DND-41 (cell line): ENCODE measurements around the gene CEACAM1.

Experiments
- CTCF ChIP-seq: IDR thresholded peaks from 2 replicates; pipeline ENCODE4 v1.5.1; 2012; ENCODE audit warnings: borderline replicate concordance, low read length, moderate library complexity, mild to moderate bottlenecking; ENCODE audit not compliant: poor library complexity, severe bottlenecking; ENCODE audit errors: extremely low read depth
- EZH2 ChIP-seq: IDR thresholded peaks from 3 replicates; pipeline ENCODE4 v1.6.1; 2012; ENCODE audit warnings: borderline replicate concordance, low read depth, mild to moderate bottlenecking, moderate library complexity, low read length, inconsistent platforms; ENCODE audit not compliant: severe bottlenecking

GRCh38 chr19:42547929-42548328 is 19.6 kb upstream of the CEACAM1 start:
- TF ChIP-seq CTCF (no peak), EZH2 (no peak)
